ENCODE measurements around the gene VSX2.

VSX2 gene

DNA sequence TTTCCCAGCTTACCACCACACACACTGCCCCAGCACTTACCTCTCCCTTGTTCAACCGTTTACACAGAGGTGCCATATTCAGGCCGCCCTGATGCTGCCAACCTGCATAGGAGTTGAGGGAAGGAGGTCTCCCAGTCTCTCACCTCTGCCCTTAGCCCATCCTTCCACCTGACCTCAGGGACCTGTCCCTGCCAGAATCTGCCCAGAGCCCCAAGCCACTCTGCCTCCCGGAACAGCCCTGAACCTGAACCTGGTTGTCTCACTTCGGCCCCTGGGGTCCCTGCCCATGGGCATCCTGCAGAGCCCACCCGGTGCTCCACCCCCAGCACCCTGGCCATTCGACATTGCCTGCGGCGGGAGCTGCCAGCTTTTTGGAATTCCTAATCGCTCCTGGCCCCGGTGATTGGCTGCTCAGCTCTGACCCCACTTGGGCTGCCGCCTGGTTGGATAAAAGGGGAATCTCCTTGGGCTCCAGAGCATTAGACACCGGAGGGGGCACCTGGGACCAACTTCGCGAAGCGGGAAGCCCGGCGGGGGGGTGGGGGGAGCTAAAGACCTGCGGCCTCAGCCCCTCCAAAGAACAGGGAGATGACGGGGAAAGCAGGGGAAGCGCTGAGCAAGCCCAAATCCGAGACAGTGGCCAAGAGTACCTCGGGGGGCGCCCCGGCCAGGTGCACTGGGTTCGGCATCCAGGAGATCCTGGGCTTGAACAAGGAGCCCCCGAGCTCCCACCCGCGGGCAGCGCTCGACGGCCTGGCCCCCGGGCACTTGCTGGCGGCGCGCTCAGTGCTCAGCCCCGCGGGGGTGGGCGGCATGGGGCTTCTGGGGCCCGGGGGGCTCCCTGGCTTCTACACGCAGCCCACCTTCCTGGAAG is at the start of gene VSX2:
Gene VSX2 (plus strand): TSS at position 476 of the 874 bp plus-strand sequence. CDS start 113 bp downstream, at position 589.
- in situ Hi-C loops (cut with MboI; ENCODE audit: low sequenced_read_pairs), result loop anchor here (25.0 kb wide), 1 partner anchor 127 kb away; no protein-coding TSS in a partner anchor

DNA sequence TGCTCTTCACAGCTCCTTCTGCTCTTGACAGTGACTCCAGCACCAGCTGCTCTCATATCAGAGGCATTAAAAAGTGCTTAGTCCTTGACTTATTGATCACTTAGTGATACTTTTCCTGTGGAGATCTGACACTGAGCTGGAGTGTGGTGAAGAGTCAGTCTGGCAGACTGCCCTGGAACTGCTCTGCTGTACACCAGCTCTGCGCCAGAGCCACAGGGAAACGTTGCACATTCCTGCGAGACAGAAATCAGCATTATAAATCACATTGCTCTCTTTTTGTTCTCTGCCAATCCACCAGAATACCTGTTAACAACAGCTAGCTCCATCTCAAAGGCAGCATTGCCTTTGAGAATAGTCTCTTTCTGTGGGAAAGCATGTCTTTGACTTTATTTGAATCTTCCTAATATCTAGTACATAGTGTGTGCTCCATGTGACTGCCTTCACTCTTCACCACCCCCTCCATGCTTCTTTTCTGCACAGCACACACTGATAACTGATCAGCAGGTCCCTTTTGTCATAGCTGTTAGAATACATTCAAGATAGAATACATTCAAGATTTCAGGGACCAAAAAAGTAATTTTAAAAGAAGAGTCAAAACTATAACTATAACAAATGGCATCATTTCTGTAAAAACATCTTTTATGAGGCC is 48.2 kb upstream of the VSX2 start:
- in situ Hi-C loops (cut with MboI; ENCODE audit: low sequenced_read_pairs), result no loop called here

DNA sequence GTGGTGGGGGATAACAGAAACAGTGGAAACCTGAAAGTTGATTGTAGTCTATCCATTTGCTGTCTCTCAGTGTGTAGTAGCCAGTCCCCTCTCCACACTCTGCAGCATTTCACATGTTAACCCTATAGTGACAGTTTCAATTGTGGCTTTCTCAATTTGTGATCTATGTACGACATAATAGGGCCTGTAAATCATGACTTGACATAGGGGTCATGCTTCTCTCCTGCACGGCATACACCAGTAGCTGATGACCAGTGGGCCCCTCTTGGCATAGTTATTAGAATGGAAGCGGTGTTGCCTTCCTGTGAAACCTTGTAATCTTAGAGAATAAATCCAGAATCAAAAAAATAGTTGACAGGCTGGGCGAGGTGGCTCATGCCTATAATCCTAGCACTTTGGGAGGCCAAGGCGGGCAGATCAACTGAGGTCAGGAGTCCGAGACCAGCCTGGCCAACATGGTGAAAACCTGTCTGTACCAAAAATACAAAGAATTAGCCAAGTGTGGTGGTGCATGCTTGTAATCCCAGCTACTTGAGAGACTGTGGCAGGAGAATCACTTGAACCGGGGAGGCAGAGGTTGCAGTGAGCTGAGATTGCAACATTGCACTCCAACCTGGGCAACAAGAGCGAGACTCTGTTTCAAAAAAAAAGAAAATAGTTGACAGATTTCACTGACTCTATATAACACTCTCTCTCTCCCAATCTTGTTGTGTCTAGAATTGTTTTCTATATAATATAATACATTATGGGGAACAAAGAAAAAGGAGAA is 44.6 kb upstream of the VSX2 start:
- in situ Hi-C loops (cut with MboI; ENCODE audit: low sequenced_read_pairs), result no loop called here

DNA sequence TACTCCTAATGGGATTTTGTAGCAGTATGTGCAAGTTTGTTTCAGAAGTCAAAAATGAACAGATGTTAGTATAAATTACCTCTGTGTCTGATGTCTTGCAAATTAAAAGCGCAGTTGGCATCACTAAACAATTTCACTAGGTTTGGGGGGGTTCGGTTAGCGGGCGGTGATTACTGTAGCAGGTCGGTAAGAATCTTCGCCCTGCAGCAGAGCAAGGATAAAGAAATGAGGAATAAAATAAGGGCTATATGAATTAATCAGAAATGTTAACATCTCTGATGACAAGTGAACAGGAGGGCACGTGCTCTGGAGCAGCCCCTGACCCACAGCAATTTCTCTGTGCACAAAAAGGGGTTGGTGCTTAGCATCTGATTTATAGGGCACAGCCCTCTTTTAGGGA is 43.6 kb upstream of the VSX2 start:
- in situ Hi-C loops (cut with MboI; ENCODE audit: low sequenced_read_pairs), result no loop called here

DNA sequence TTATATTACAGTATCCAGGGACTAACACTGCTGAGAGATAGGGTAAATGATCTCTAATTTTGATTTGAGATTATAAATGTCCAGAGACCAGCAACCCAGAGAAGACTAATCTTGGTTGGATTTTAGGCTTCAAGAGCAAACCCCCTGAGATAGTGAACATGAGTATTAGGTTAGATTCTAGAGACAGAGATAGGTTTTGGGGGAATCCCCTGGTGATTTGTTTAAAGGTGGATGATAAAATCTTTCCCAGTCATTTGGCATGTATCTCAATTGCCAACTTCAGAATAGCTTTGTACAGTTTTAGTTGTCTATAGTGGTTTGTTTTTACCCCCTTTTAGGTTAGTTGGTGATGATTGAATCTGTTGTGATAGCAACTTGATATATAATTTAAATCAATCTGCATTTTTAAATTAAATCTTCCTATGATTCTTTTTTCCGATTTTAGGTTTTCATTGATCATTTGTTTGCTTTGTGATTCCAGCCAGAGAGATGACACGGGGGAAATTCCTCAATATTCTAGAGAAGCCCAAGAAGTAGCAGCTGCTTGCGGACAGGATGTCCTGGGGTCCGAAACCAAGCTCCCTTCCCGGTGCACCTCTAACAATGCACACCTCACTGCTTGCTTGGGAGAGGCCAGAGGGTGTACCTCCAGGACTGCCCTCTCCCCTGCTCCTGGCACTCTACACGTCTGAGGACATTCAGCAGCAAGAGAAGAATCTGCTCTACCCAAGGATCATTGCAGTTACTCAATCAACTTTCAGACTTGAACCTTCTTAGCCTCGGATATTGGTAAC is 40.6 kb upstream of the VSX2 start:
- in situ Hi-C loops (cut with MboI; ENCODE audit: low sequenced_read_pairs), result no loop called here

DNA sequence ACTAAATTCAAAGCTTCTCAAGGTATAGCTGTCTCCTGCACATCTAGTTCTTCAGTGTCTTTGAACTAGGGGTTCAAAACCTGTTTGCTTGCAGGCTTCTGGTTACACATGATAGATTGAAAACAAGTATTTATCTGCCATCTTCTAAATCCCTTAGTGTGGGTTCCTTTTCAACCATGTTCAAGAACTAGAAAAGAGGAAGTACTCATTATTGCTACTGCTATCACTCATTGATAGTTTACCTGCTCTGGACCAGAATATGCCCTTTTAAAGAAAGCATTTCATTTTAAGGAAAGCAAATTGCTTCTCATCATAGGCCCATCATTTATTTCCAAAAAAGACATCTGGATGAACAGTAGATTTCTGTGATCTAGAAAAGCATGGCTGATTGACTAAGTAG is 37.1 kb upstream of the VSX2 start:
- in situ Hi-C loops (cut with MboI; ENCODE audit: low sequenced_read_pairs), result no loop called here

DNA sequence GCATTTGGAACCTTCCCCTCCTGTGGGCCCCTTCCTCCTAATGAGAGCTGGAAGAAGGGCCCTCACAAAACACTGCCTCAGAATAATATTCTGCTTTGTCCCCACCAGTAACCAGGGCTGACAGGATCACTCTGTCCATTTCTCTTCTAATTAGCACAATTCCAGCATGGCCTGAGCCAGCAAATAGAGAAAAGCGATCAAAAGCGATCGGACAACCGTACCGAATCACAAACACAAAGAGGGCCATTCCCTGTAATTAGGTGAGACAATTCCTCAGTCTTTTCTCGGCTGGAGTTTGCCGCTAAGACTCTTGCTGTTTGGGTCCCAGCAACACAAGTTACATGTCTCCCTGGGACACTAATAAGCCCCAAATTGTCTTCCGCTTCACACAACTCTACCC is 35.6 kb upstream of the VSX2 start:
- in situ Hi-C loops (cut with MboI; ENCODE audit: low sequenced_read_pairs), result no loop called here

DNA sequence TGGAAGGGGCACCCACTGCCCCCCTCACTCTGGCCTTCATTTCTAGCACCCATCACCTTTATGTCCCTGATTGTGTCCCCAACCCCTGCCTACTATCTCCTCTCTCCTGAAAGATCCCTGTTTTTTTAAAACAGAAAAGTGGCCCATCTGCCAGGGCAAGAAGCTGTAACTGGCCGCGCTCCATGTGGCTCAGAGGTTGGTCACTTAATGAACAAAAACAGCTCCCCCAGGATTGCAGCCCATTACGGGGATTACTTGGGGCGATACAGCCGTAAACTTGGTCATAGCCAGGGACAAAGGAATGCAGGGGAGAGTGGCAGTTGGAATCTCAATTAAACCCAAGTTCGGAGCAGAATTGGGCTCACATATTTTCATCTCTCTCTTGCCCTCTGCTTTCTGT is 34.8 kb upstream of the VSX2 start:
- in situ Hi-C loops (cut with MboI; ENCODE audit: low sequenced_read_pairs), result no loop called here

DNA sequence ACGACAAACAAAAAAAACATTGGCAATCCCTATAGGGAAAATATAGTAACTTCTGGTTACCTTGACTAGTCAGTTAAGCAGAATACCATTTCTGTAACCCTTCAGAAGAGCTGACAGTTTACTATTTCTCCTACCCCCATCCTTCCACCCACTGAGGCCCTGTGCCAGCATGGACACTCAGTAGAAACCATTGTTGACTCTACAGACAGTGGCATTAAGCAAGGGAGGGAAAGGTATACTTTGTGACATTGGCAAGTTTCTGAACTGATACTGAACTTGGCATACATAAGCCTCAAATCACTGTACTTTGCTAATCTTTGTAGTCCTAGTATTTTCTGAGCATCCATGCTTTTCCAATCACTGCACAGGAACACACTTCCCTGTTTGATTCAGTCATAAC is 33.4 kb upstream of the VSX2 start:
- in situ Hi-C loops (cut with MboI; ENCODE audit: low sequenced_read_pairs), result no loop called here

DNA sequence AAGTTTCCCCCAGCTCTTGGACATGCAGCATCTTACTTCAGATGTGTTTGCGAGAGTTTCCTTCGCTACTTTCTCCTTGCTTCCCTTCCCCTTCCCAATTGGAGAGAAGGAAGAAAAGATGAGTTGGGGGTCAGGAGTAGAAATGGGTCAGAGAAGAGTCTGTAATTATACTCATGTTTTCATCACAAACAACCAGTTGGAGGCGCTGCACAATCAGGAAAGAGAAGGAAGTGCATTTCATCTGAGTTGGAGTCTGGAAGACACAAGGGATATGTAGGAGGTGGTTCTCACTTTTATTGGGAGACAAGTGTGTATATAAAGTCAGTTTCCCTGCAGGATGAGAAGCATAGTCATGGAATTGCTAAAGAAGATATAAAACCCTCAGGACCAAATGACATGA is 31.3 kb upstream of the VSX2 start:
- in situ Hi-C loops (cut with MboI; ENCODE audit: low sequenced_read_pairs), result no loop called here

DNA sequence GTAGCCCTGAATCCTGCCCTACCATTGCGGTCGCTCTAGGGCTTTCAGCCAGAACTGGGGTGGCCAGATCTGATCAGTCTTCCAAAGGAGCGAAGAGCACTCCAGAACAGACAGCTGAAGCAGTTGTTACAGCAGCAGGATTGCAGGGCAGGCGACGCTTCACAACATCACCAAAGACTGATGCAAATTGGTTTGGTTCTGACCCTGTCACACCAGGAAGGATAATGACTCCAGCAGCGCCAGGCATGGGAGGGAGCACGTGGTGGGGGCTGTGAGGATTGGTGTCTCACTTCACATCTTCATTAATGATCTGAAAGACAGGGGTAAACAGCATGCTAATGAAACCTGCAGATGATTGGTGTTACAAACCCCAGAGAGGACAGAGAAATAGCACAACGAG is 30.6 kb upstream of the VSX2 start:
- in situ Hi-C loops (cut with MboI; ENCODE audit: low sequenced_read_pairs), result no loop called here

DNA sequence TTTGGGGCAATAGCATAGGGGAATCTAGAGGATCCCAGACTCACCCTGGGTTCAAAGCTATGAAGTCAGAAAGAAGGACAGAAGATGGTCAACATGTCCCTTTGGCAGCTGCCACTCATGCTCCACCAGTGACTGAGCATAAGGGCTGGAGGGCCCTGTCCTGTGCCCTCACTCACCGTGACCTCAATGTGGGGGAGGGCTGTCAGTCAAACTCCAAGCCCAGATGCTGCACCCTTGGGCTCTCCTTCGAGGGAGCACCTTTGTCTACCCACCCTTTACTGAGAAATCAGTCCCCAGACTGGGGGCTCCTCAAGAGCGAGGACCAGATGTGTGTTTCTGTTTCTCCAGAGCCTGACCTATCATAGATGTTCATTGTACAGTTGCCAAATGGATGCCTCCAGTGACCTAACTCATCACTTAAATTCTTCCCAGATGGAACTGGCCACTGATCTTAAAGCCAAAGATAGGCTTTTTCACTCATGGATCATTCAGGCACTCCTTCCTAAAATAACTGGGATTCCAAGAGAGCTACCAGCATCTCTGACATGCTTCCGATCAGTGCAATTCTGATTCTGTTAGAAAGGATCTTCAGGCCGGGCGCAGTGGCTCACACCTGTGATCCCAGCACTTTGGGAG is 27.2 kb upstream of the VSX2 start:
- in situ Hi-C loops (cut with MboI; ENCODE audit: low sequenced_read_pairs), result no loop called here

DNA sequence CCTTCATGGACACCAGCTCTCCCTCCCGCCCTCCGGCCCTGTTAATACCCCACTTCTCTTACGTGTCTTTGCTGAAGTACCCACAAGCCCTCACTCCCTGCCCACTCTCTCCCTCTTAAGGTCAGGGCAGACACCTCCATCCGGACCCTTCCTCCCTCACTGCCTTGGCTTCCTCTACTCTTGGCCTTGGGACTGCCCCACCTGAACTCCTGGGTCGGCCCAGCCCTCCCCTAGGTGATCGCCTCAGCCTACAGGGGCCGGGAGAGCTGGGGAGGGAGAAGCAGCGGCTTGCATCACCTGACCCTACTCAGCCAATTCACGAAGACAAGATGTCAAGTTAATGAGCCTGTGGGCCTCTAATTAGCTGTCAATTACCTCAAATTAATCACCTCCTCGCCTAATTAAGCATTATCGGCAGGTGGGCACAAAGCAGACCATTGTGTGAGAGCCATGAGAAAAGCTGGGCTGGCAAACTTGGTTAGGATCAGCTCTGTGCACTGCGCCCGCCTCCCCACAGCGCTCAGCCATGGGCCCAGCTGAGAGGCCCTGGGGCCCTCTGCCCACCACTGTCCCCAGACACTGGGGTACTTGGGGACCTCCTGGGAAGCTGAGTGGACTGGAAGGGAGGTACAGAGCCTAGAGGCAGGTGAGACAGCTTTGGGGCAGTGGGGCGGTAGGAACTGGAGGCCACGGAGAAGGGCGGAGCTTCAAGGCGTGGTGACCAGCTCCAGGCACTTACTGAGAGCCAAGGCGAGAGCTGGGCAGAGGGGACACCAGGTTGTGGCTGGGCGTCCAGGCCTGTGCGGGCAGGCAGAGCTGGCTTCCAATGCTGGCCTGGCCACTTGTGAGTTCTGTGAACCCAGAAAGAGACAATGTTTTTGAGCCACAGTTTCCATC is 25.1 kb upstream of the VSX2 start:
- in situ Hi-C loops (cut with MboI; ENCODE audit: low sequenced_read_pairs), result no loop called here

DNA sequence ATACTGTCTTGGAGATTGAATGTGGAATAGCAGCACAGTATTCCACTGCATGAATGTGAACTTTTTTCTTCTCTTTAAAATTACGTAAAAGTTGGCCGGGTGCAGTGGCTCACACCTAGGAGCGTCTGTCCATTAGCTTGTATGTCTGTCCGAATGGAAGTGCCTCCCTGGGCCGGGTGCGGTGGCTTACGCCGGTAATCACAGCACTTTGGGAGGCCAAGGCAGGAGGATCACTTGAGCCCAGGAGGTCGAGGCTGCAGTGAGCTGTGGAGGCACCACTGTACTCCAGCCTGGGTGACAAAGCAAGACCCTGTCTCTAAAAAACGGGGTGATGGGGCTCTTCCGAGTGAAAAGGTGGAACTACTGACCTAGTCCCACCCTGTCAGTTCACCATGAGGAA is 22.6 kb upstream of the VSX2 start:
- in situ Hi-C loops (cut with MboI; ENCODE audit: low sequenced_read_pairs), result no loop called here

DNA sequence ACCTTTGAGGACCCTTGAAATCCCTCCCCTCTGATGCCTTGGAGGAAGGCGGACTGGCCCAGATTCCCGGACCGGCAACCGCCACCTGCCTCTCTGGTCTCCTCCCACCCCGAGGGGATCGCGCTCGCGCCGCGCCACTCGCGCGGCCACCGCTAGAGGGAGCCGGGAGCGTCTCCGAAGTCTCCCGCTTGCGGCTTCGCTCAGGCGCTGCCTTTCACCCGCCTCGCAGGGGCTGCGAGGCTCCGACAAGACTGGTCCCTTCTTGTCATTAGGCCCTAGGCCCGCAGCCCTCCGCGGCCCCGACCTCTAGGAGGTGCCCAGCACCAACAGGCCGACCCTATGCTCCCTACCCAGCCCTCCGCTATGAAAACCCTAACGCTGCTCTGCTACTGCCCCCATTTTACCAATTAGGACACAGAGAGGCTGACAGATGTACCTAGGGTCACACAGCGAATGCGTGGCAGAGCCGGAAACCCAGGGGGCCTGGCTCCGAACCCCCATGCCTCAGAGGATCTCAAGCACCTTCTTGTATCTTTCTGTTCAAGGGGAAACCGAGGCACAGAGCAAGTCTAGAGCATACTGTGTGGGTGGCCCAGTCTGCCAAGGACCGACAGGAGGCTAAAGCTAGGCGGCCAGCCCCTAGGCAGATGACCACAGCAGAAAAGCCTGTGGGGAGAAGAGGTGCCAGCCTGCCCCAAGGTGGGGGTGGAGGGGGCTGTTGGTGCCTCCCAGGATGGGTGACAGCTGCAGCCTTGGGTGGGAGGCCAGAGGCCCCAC is 21.4 kb upstream of the VSX2 start:
- in situ Hi-C loops (cut with MboI; ENCODE audit: low sequenced_read_pairs), result no loop called here

DNA sequence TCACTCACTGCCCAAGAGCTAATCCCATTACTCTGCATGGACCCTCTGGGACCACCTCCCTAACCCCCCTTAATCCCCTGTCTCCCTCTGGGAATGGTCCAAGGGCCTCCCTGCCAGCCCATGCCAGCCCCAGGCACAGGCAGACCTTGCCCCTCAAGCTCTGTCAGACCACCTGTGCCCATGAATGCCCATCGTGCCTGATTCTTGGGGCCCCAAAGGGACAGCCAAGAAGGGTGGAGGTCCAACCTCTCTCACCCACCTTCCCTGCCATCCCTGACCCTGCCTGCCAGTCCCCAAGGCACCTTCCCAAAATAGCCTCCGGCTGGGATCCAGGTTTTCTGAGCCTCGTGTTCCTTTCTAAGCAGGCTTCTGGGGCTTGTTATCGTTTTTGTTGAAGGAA is 20.8 kb upstream of the VSX2 start:
- in situ Hi-C loops (cut with MboI; ENCODE audit: low sequenced_read_pairs), result no loop called here

DNA sequence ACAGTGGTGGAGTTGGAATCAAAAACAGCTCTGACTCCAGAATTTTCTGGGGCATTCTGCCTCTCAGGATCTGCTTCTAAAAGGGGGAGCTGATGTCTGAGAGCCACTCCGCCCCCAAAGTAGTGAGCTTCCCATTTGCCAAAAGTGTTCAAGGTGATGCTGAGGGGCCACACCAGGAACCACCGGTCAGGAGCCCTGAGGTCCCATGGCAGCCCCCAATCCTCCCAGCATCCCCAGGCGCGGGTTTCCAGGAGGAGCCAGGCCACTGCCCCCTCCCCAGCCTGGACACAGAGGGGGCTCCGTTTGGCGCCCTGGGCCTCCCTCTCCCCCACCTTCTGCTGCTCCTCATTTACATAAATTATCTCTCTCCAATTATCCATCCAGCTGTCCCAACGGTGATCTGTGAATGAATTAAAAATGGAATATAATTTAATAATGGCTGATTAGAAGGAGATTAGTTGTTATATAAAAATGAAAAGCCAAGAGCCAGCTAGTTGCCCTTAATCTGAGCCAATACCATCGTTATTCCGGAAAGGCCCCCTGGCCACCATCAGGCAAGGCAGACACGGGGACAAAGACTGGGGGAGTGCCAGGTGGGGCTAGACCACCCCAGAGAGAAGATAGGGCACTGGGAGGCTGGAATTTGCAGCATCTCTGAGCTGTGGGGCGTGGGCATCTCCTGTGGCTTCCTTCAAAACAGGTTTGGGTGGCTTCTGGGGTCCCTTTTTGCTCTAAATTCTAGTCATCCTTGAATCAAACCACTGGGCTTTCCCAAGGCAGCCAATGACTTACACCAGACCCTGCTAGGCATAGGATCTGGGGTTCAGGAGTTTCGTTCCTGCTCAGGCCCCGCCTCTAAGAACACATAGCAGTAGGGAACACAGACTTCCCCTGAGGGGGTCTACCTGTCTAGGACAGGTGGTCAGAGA is 19.7 kb upstream of the VSX2 start:
- in situ Hi-C loops (cut with MboI; ENCODE audit: low sequenced_read_pairs), result no loop called here

DNA sequence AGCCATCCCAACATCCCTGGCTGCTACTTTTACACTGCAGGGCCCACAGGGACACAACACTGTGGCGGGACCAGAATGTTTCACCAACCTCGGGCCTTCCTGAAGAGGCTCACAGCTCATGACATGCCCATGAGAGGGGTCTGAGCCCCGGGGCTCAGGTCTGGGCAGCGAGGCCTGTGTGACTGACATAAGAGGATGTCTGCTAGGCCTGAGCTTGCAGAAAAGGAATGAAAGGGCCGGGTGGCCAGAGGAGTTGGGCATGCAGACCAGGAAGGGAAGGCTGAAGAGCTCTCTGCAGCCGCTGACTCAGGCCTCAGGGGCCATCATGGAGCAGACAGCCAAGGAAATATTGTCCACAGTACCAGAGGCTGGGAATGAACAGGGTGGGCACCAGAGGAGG is 18.3 kb upstream of the VSX2 start:
- in situ Hi-C loops (cut with MboI; ENCODE audit: low sequenced_read_pairs), result no loop called here

Data from HL-60/S4 treated with phorbol 12-myristate 13-acetate at 8.2 ng/mL for 4 days and 3 days (cell line).